Measurements from ENCODE around the gene ARPC1A. TPM values are rescaled to one million over a fixed set of nuclear protein-coding genes. Genes with fewer than 3 reads are reported as not detected.

Gene ARPC1A
- total and polyA plus RNA-seq, 2 of the 8 experiments (the other 6 are each of a cell fraction or from before 2014, with no cell fraction given) = 123 to 155 TPM

- Histone ChIP-seq H3K27ac (ENCODE audit: low read depth, low read length) (no peak overlapping the region), H2BK120ac (replicated peaks; ENCODE audit: low read depth, low read length) (no peak overlapping the region), H3K4me3 (ENCODE audit: extremely low read depth in 1 of 4, insufficient read depth in 2 of 4, low read depth in 3 of 4, low read length in 4 of 4) (no peak overlapping the region), H3K23me2 (ENCODE audit: low read depth, low read length) (peaks cover 4% of the 10 kb centered on the region; the same call in 1 of the 2 replicates), H4K91ac (replicated peaks; ENCODE audit: insufficient read length, low read length) (no peak overlapping the region), H3K56ac (replicated peaks; ENCODE audit: insufficient read length, low read depth, low read length) (no peak overlapping the region), H3K4me1 (replicated peaks in 1 of 4; ENCODE audit: control insufficient read depth in 3 of 4, insufficient read depth in 4 of 4, low read length in 3 of 4) (peaks cover 0 to 8% (median 4%) of the 10 kb centered on the region in 4 experiments; a peak in 5 of 7 replicates), H3K23ac (ENCODE audit: insufficient read length) (no peak overlapping the region), H3K18ac (ENCODE audit: extremely low read depth, low read length) (no peak overlapping the region), H2AFZ (ENCODE audit: low read length) (no peak overlapping the region), H2BK5ac (ENCODE audit: low read depth, low read length) (no peak overlapping the region), H3K9ac (replicated peaks in 1 of 4; ENCODE audit: extremely low read depth in 1 of 4, low read depth in 3 of 4, low read length in 3 of 4) (no peak overlapping the region), H3K4ac (replicated peaks; ENCODE audit: insufficient read length, low read depth, low read length) (no peak overlapping the region), H3K27me3 (replicated peaks in 1 of 4; ENCODE audit: control insufficient read depth in 3 of 4, extremely low read depth in 1 of 4, insufficient read depth in 3 of 4, low read length in 3 of 4) (no peaks in the 10 kb centered on the region), H3K36me3 (ENCODE audit: control insufficient read depth in 2 of 4, insufficient read depth in 4 of 4, low read length in 3 of 4) (peaks cover 23 to 73% (median 45%) of the 10 kb centered on the region in 4 experiments), H3K79me2 (ENCODE audit: control insufficient read depth in 1 of 2, insufficient read depth in 2 of 2, low read length in 2 of 2) (no peaks in the 10 kb centered on the region), H3K9me3 (ENCODE audit: insufficient read depth in 2 of 2, low read depth in 1 of 2, low read length in 1 of 2) (no peaks in the 10 kb centered on the region), H2BK12ac (ENCODE audit: low read depth, low read length) (no peak overlapping the region), H2BK15ac (ENCODE audit: low read length) (no peak overlapping the region), H2AK5ac (ENCODE audit: low read depth, low read length) (no peak overlapping the region), H4K20me1 (replicated peaks in 1 of 2; ENCODE audit: control insufficient read depth in 1 of 2, insufficient read depth in 2 of 2, low read length in 2 of 2) (peaks cover 15 to 29% of the 10 kb centered on the region in 2 experiments), H3K79me1 (ENCODE audit: low read depth, low read length) (no peaks in the 10 kb centered on the region), H3K4me2 (ENCODE audit: insufficient read depth in 1 of 2, low read depth in 2 of 2, low read length in 2 of 2) (no peak overlapping the region), H3K14ac (ENCODE audit: insufficient read length) (no peak overlapping the region), H2BK20ac (ENCODE audit: low read length) (no peak overlapping the region), H4K8ac (ENCODE audit: extremely low read depth, insufficient read depth, low read length) (no peak overlapping the region; the same call in 1 of the 2 replicates), H4K5ac (ENCODE audit: insufficient read length, low read depth, low read length) (no peak overlapping the region)
- no peak for FAIRE-seq
- no peak for DNase-seq (ENCODE audit: low read depth in 1 of 2, low spot score in 2 of 2)
- 91% methylated on average over 17 of the region's 18 CpGs; no CpG with 5 or more reads in 1 of the 2 experiments for WGBS, 2 experiments (ENCODE audit: extremely low coverage in 1 of 2, insufficient coverage in 1 of 2, insufficient read length in 1 of 2, insufficient replicate concordance in 2 of 2, low coverage in 1 of 2, low lambda C conversion rate in 2 of 2, missing lambda C conversion rate in 1 of 2)
- TF ChIP-seq KDM4A (IDR thresholded peaks at IDR 0.05; ENCODE audit: low read depth, low read length, severe bottlenecking) = no peak
- TF ChIP-seq POLR2AphosphoS5 (IDR thresholded peaks at IDR 0.05; ENCODE audit: low read depth, low read length) = peak; percentile 70; the same call in 1 of the 2 replicates
- no peak for TF ChIP-seq CHD2 (IDR thresholded peaks at IDR 0.05; ENCODE audit: low read length)
- TF ChIP-seq POLR2A (IDR thresholded peaks at IDR 0.05; ENCODE audit: control extremely low read depth in 1 of 2, low read depth in 2 of 2, low read length in 2 of 2) = peak; percentile 41 to 51
- ChIA-PET POLR2A (ENCODE audit: partially characterized antibody) (interaction anchor here (3.7 to 7.9 kb wide), 2 partner anchors 10 to 12 kb away, joined by 39 to 150 read pairs; partner anchors contain the start of genes BUD31 and PDAP1), CTCF (ENCODE audit: partially characterized antibody) (interaction anchor here (1.7 kb wide), 1 partner anchor 22 kb away, joined by 3 read pairs; no protein-coding TSS in a partner anchor)
Measured at GRCh38 chr7:99397297-99397983, 71.7 kb downstream of the ARPC1A start.
